NOMO-1 (cell line): Measurements from ENCODE around the gene MAN1C1.
"Not testable (repeated sequence)": the region's sequence is repeated elsewhere in the genome, so short reads cannot be mapped to it uniquely, and the experiment has no call there.

ENCODE experiments used
- DNase-seq, 2 experiments: peaks; one replicate each; lab custom pipeline; 2025; ENCODE audit not compliant: unreplicated experiment in 2 of 2; lab: John Stamatoyannopoulos, UW

Gene MAN1C1

GRCh38 chr1:25695090-25695770 is 78.6 kb downstream of the MAN1C1 start:
- DNase-seq = no peak

- DNase-seq = no peak
Measured at GRCh38 chr1:25695771-25696311, 79.2 kb downstream of the MAN1C1 start.

- not testable (repeated sequence) for DNase-seq
Measured at GRCh38 chr1:25696643-25697042, 80.1 kb downstream of the MAN1C1 start.

- DNase-seq = no peak
Measured at GRCh38 chr1:25697435-25698217, 81.0 kb downstream of the MAN1C1 start.

GRCh38 chr1:25698252-25698651 is 81.7 kb downstream of the MAN1C1 start:
- no peak for DNase-seq

- not testable (repeated sequence) for DNase-seq
Measured at GRCh38 chr1:25699059-25699458, 82.5 kb downstream of the MAN1C1 start.

- DNase-seq = no peak
Measured at GRCh38 chr1:25699500-25700143, 83.0 kb downstream of the MAN1C1 start.

- DNase-seq = no peak
Measured at GRCh38 chr1:25700144-25700523, 83.5 kb downstream of the MAN1C1 start.

- no peak for DNase-seq
Measured at GRCh38 chr1:25700626-25701025, 84.0 kb downstream of the MAN1C1 start.

GRCh38 chr1:25701030-25701785 is 84.6 kb downstream of the MAN1C1 start:
- DNase-seq = no peak

- no peak for DNase-seq
Measured at GRCh38 chr1:25702101-25702775, 85.6 kb downstream of the MAN1C1 start.

GRCh38 chr1:25703041-25703440 is 86.5 kb downstream of the MAN1C1 start:
- DNase-seq = no peak

- no peak for DNase-seq
Measured at GRCh38 chr1:25703671-25704266, 87.2 kb downstream of the MAN1C1 start.

GRCh38 chr1:25704267-25704691 is 87.7 kb downstream of the MAN1C1 start:
- DNase-seq = no peak

GRCh38 chr1:25705699-25706098 is 89.1 kb downstream of the MAN1C1 start:
- no peak for DNase-seq

GRCh38 chr1:25706146-25707089 is 89.8 kb downstream of the MAN1C1 start:
- no peak for DNase-seq

- DNase-seq = no peak
Measured at GRCh38 chr1:25707280-25708016, 90.9 kb downstream of the MAN1C1 start.
